GM23338 (cell line): ENCODE measurements around the gene CNPY1. TPM values are rescaled to one million over a fixed set of nuclear protein-coding genes. Genes with fewer than 3 reads are reported as not detected.

Source experiments
- ATAC-seq: fragments of 200-7000 bp; cut with Tn5 transposase; 3 replicates; pipeline ENCODE4 v1.9.1; 2020
- DNase-seq: peaks from one replicate; pipeline ENCODE4 v3.0.0-alpha.2; 2015; ENCODE audit warnings: low spot score
- H2AFZ ChIP-seq: fragments of 200-600 bp; sonication (generic); 2 replicates; pipeline ENCODE4 v1.8.0; 2016; ENCODE audit warnings: antibody characterized with exemption, mild to moderate bottlenecking, moderate library complexity
- H3F3A ChIP-seq: fragments of 200-600 bp; sonication (generic); replicated peaks from 2 replicates; pipeline ENCODE4 v1.8.0; 2017; ENCODE audit warnings: antibody characterized with exemption, mixed run types, low read depth
- H3K27ac ChIP-seq: fragments of 200-600 bp; sonication (generic); 2 replicates; pipeline ENCODE4 v1.6.1; 2016; ENCODE audit warnings: low read depth
- H3K27me3 ChIP-seq: fragments of 200-600 bp; sonication (generic); 2 replicates; pipeline ENCODE4 v1.8.0; 2016; ENCODE audit warnings: mild to moderate bottlenecking, mixed run types, moderate library complexity; ENCODE audit not compliant: insufficient read depth
- H3K36me3 ChIP-seq: fragments of 200-600 bp; sonication (generic); 2 replicates; pipeline ENCODE4 v1.8.0; 2016; ENCODE audit warnings: mild to moderate bottlenecking; ENCODE audit not compliant: insufficient read depth
- H3K4me1 ChIP-seq: fragments of 200-600 bp; sonication (generic); 2 replicates; pipeline ENCODE4 v1.8.0; 2016; ENCODE audit warnings: mild to moderate bottlenecking, moderate library complexity; ENCODE audit not compliant: insufficient read depth
- H3K4me2 ChIP-seq: fragments of 200-600 bp; sonication (generic); 2 replicates; pipeline ENCODE4 v1.7.1; 2017; ENCODE audit warnings: mixed run types
- H3K4me3 ChIP-seq: fragments of 200-600 bp; sonication (generic); 2 replicates; pipeline ENCODE4 v1.6.1; 2016; ENCODE audit warnings: mixed run types
- H3K79me2 ChIP-seq: fragments of 200-600 bp; sonication (generic); replicated peaks from 2 replicates; pipeline ENCODE4 v1.8.0; 2017; ENCODE audit warnings: mild to moderate bottlenecking; ENCODE audit not compliant: insufficient read depth
- H3K9me2 ChIP-seq: fragments of 200-600 bp; sonication (generic); 2 replicates; pipeline ENCODE4 v1.8.0; 2017; ENCODE audit not compliant: insufficient read depth
- H4K20me1 ChIP-seq: fragments of 200-600 bp; sonication (generic); replicated peaks from 2 replicates; pipeline ENCODE4 v1.8.0; 2017; ENCODE audit warnings: mild to moderate bottlenecking; ENCODE audit not compliant: insufficient read depth
- H3K27ac Mint-ChIP-seq: 2 replicates; pipeline ENCODE4 v1.8.0; 2020; ENCODE audit warnings: inconsistent platforms, mild to moderate bottlenecking, moderate library complexity, mixed read lengths
- H3K27me3 Mint-ChIP-seq: 3 replicates; pipeline ENCODE4 v1.8.0; 2022; ENCODE audit warnings: low read depth, mild to moderate bottlenecking, moderate library complexity, mixed read lengths, inconsistent platforms; ENCODE audit not compliant: insufficient read depth, poor library complexity
- H3K36me3 Mint-ChIP-seq: 3 replicates; pipeline ENCODE4 v1.8.0; 2021; ENCODE audit warnings: low read depth, mild to moderate bottlenecking, inconsistent platforms, moderate library complexity, mixed read lengths
- H3K4me1 Mint-ChIP-seq: 3 replicates; pipeline ENCODE4 v1.8.0; 2020; ENCODE audit warnings: mild to moderate bottlenecking, inconsistent platforms, mixed read lengths
- H3K4me3 Mint-ChIP-seq: 3 replicates; pipeline ENCODE4 v1.8.0; 2021; ENCODE audit warnings: moderate library complexity, mild to moderate bottlenecking, inconsistent platforms, mixed read lengths
- H3K9me3 Mint-ChIP-seq: 3 replicates; pipeline ENCODE4 v1.8.0; 2020; ENCODE audit warnings: moderate library complexity, mild to moderate bottlenecking, inconsistent platforms, mixed read lengths
- CREB1 ChIP-seq: fragments of 250-450 bp; sonication (Bioruptor Pico); IDR thresholded peaks from 2 replicates; pipeline ENCODE4 v1.5.0; 2020; ENCODE audit warnings: low read depth, mild to moderate bottlenecking, moderate library complexity
- ETS1 ChIP-seq: IDR thresholded peaks from 2 replicates; pipeline ENCODE4 v1.6.1; 2016; ENCODE audit warnings: antibody characterized with exemption
- EZH2 ChIP-seq: fragments of 200-600 bp; sonication (generic); IDR thresholded peaks from one replicate; pipeline ENCODE4 v1.8.0; 2017; ENCODE audit warnings: antibody characterized with exemption, mild to moderate bottlenecking, low read depth; ENCODE audit not compliant: unreplicated experiment
- EZH2phosphoT487 ChIP-seq: fragments of 200-600 bp; sonication (generic); IDR thresholded peaks from one replicate; pipeline ENCODE4 v1.8.1; 2018; ENCODE audit warnings: antibody characterized with exemption; ENCODE audit not compliant: unreplicated experiment
- JUNB ChIP-seq: IDR thresholded peaks from one replicate; pipeline ENCODE4 v1.6.1; 2016; ENCODE audit warnings: antibody characterized with exemption; ENCODE audit not compliant: unreplicated experiment
- NANOG ChIP-seq: IDR thresholded peaks from 2 replicates; pipeline ENCODE4 v1.6.1; 2016; ENCODE audit warnings: antibody characterized with exemption, borderline replicate concordance
- ZNF462 ChIP-seq: fragments of 250-450 bp; sonication (Bioruptor Pico); IDR thresholded peaks from 2 replicates; pipeline ENCODE4 v1.5.0; 2020; ENCODE audit warnings: mild to moderate bottlenecking, moderate library complexity
- polyA plus RNA-seq: library from polyadenylated mRNA; unstranded; fragments of >200 nt; fragmentation: Nextera tagmentation; extraction: Ambion mirVana; gene quantifications from 2 replicates; pipeline ENCODE4 v1.2.1, GENCODE V29; 2016
- total RNA-seq: library from RNA; depleted of rRNA; stranded (reverse); fragments of >200 nt; shearing (Covaris generic); gene quantifications from 2 replicates; pipeline ENCODE4 v1.2.3, GENCODE V29; 2014
- TF ChIP-seq, protein P1 (sequence below): IDR thresholded peaks from one replicate; pipeline ENCODE4 v1.6.1; 2018; ENCODE audit warnings: antibody characterized with exemption; ENCODE audit not compliant: unreplicated experiment

The CNPY1 gene
- total and polyA plus RNA-seq, 2 experiments from 2014 or later = not detected

DNA sequence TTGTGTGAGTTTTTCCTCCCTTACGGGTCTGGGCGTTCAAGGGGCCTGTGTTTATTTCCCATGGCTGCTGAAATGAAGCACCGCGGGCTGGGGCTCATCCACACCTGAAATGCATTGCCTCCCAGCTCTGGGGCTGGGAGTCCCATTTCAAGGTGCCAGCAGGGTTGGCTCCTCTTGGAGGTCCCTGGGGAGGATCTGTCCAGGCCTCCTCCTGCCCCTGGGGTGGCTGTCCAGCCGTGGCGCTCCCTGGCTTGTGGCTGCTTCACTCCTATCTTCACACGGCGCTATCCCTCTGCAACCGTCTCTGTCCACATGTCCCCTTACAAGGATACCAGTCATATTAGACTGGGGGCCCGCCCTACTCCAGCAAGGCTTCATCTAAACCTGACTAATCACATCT, 41.1 kb upstream of the CNPY1 start (continued):
- no peak for TF ChIP-seq ETS1
- TF ChIP-seq JUNB = no peak
- no peak for TF ChIP-seq NANOG
- TF ChIP-seq EZH2 = no peak
- TF ChIP-seq EZH2phosphoT487 = no peak
- TF ChIP-seq CREB1 (CRISPR knock-in tag) = no peak
- TF ChIP-seq, protein P1, sequence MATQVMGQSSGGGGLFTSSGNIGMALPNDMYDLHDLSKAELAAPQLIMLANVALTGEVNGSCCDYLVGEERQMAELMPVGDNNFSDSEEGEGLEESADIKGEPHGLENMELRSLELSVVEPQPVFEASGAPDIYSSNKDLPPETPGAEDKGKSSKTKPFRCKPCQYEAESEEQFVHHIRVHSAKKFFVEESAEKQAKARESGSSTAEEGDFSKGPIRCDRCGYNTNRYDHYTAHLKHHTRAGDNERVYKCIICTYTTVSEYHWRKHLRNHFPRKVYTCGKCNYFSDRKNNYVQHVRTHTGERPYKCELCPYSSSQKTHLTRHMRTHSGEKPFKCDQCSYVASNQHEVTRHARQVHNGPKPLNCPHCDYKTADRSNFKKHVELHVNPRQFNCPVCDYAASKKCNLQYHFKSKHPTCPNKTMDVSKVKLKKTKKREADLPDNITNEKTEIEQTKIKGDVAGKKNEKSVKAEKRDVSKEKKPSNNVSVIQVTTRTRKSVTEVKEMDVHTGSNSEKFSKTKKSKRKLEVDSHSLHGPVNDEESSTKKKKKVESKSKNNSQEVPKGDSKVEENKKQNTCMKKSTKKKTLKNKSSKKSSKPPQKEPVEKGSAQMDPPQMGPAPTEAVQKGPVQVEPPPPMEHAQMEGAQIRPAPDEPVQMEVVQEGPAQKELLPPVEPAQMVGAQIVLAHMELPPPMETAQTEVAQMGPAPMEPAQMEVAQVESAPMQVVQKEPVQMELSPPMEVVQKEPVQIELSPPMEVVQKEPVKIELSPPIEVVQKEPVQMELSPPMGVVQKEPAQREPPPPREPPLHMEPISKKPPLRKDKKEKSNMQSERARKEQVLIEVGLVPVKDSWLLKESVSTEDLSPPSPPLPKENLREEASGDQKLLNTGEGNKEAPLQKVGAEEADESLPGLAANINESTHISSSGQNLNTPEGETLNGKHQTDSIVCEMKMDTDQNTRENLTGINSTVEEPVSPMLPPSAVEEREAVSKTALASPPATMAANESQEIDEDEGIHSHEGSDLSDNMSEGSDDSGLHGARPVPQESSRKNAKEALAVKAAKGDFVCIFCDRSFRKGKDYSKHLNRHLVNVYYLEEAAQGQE = no peak

GRCh38 chr7:155586843-155587440, 40.6 kb upstream of the CNPY1 start:
- H3K27me3 ChIP-seq = no peaks in the 10 kb centered on the region
- H3K9me2 ChIP-seq = no peaks in the 10 kb centered on the region
- H2AFZ ChIP-seq = no peak overlapping the region
- Mint-ChIP-seq H3K27ac (no peak overlapping the region), H3K9me3 (no peaks in the 10 kb centered on the region), H3K36me3 (no peaks in the 10 kb centered on the region), H3K4me1 (no peaks in the 10 kb centered on the region; the same call in 2 of the 3 replicates), H3K4me3 (no peak overlapping the region), H3K27me3 (peaks cover 8% of the 10 kb centered on the region)
- H3K4me2 ChIP-seq = no peak overlapping the region
- H3F3A ChIP-seq = no peaks in the 10 kb centered on the region
- H3K4me3 ChIP-seq = no peak overlapping the region
- no peaks in the 10 kb centered on the region for H3K4me1 ChIP-seq
- H4K20me1 ChIP-seq = no peaks in the 10 kb centered on the region
- H3K27ac ChIP-seq = no peak overlapping the region
- H3K79me2 ChIP-seq = no peaks in the 10 kb centered on the region
- DNase-seq (no peak), ATAC-seq (no peak)
- H3K36me3 ChIP-seq = no peaks in the 10 kb centered on the region
- TF ChIP-seq, protein P1 = no peak
- TF ChIP-seq ETS1 (no peak), ZNF462 (CRISPR knock-in tag) (no peak), EZH2 (no peak)
